H1 (cell line): ENCODE measurements around the gene SEMA7A.

Experiments used
- ATF3 ChIP-seq: IDR thresholded peaks from 2 replicates; pipeline ENCODE4 v1.6.1; 2011; ENCODE audit warnings: low read depth, mild to moderate bottlenecking, low read length; ENCODE audit not compliant: insufficient read depth
- BRCA1 ChIP-seq: IDR thresholded peaks from 2 replicates; pipeline ENCODE4 v1.6.1; 2012; ENCODE audit warnings: low read depth, low read length, improper control_type of control experiment
- CHD2 ChIP-seq: IDR thresholded peaks from 2 replicates; pipeline ENCODE4 v1.6.1; 2012; ENCODE audit warnings: low read length, improper control_type of control experiment
- CREB1 ChIP-seq: IDR thresholded peaks from 2 replicates; pipeline ENCODE4 v1.6.1; 2012; ENCODE audit warnings: inconsistent platforms
- CTCF ChIP-seq, 3 experiments: IDR thresholded peaks; 1 replicate in 2 of 3; 2 replicates in 1 of 3; pipeline versions ENCODE4 v1.5.1 to v1.6.1; 2011; ENCODE audit warnings: low read length in 3 of 3, mild to moderate bottlenecking in 3 of 3, inconsistent platforms in 2 of 3, low read depth in 1 of 3, moderate library complexity in 1 of 3; ENCODE audit not compliant: insufficient read depth in 1 of 3; ENCODE audit errors: control extremely low read depth in 1 of 3
- EZH2 ChIP-seq: fragments of 200-600 bp; sonication (generic); IDR thresholded peaks from 2 replicates; pipeline ENCODE4 v1.7.1; 2012; ENCODE audit warnings: low read depth, mild to moderate bottlenecking, moderate library complexity, low read length, inconsistent platforms; ENCODE audit not compliant: severe bottlenecking
- JUN ChIP-seq: IDR thresholded peaks from 2 replicates; pipeline ENCODE4 v1.6.1; 2011; ENCODE audit warnings: low read depth, mild to moderate bottlenecking, improper control_type of control experiment, low read length
- KDM5A ChIP-seq: fragments of 200-600 bp; IDR thresholded peaks from 2 replicates; pipeline ENCODE4 v1.7.1; 2012; ENCODE audit warnings: mild to moderate bottlenecking, low read length, inconsistent platforms, mixed read lengths
- POLR2A ChIP-seq, 2 experiments: IDR thresholded peaks; 1 replicate in 1 of 2; 2 replicates in 1 of 2; pipeline ENCODE4 v1.6.1; 2011; ENCODE audit warnings: low read depth in 2 of 2, low read length in 2 of 2, mild to moderate bottlenecking in 2 of 2; ENCODE audit errors: control extremely low read depth in 1 of 2
- RAD21 ChIP-seq, 2 experiments: IDR thresholded peaks in 1 of 2; conservative IDR thresholded peaks in 1 of 2; 2 replicates each; pipeline ENCODE4 v1.6.1; 2011; ENCODE audit warnings: low read depth in 2 of 2, low read length in 2 of 2, improper control_type of control experiment in 1 of 2, inconsistent platforms in 1 of 2, mild to moderate bottlenecking in 1 of 2, moderate library complexity in 1 of 2
- TAF1 ChIP-seq: IDR thresholded peaks from 2 replicates; pipeline ENCODE4 v1.6.1; 2011; ENCODE audit warnings: mild to moderate bottlenecking, low read depth, low read length
- USF2 ChIP-seq: IDR thresholded peaks from 2 replicates; pipeline ENCODE4 v1.6.1; 2011; ENCODE audit warnings: low read length, improper control_type of control experiment

- TF ChIP-seq KDM5A = no peak
- TF ChIP-seq TAF1 = no peak
- no peak for TF ChIP-seq CTCF (IDR thresholded peaks at IDR 0.05; ENCODE audit: control extremely low read depth in 1 of 3, insufficient read depth in 1 of 3, low read depth in 1 of 3, low read length in 3 of 3)
- no peak for TF ChIP-seq EZH2
- no peak for TF ChIP-seq POLR2A (IDR thresholded peaks at IDR 0.05; ENCODE audit: control extremely low read depth in 1 of 2, low read depth in 2 of 2, low read length in 2 of 2)
- TF ChIP-seq RAD21 (IDR thresholded peaks at IDR 0.05 in 1 of 2, conservative IDR thresholded peaks at IDR 0.05 in 1 of 2; ENCODE audit: low read depth in 2 of 2, low read length in 2 of 2) = no peak
- TF ChIP-seq ATF3 = no peak
- TF ChIP-seq JUN = no peak
- no peak for TF ChIP-seq BRCA1
- TF ChIP-seq CHD2 = no peak
- no peak for TF ChIP-seq USF2
- TF ChIP-seq CREB1 = no peak
These were observed 16.1 kb downstream of the SEMA7A start for GRCh38 chr15:74417670-74418069.
